ENCODE results near the gene CACNA1C.

The CACNA1C gene

DNA sequence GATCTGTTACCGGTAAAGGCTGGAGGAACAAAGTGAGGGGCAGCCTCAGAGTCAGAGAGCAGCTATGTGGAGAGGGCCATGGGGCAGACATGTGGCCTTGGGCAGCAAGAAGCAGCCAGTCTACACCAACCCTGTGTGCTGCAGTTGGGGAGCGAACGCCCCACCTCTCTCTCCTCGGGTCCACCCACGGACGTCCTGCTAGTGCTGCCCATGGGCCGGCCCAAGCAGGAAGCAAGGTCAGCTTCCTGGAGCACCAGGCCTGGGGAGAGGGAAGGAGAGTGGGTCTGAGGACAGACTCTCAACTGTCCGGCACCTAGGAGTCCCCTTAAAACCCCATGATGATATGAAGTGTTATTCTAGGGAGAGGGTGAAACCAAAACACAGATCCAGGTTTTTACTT is 487.2 kb downstream of the CACNA1C start:
- no peak for DNase-seq

DNA sequence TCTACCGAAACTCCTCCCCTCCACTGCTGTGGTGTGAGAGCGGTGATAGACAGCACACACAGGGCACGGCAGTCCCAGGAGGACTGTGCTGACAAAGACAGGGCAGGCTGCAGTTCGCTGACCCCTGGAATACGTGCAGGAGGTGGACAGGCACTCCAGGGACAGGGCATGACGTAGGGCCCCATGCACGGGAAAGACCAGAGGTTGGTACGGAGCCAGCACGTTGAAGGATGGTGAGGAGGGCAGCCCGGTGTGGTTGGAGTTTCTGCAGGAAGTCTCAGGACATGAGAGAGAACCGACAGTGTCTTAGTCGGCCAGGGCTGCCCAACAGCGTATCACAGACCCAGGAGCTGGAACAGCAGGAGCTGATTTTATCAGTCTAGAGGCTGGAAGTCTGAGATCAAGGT is 487.8 kb downstream of the CACNA1C start:
- no peak for DNase-seq

DNA sequence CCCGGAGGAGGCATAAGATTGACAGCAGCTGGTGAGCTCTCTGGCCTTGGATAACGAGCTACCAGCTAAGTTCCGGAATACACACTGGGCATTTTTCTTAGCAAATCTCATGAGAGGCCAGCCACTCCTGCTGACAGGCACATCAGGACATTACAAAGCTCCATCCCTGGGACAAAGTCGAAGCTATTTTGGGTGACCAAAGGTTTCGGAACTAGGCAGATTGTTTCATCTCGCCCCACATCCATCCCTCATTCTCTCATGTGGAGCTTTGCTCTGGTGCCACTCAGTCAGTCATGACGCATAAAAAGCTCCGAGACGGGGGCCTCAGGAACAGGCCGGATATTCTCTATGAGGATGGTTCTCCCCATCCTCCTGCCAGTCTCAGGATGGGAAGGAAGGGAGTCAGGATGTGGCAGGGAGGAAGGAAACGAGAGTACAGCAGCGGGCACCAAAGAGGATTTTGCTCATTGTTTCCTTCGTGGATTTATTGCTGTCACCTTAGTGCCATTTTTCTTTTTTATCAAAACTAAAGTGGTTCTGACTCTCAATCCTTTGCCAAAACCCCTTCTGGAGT is 488.9 kb downstream of the CACNA1C start:
- DNase-seq: no peak

DNA sequence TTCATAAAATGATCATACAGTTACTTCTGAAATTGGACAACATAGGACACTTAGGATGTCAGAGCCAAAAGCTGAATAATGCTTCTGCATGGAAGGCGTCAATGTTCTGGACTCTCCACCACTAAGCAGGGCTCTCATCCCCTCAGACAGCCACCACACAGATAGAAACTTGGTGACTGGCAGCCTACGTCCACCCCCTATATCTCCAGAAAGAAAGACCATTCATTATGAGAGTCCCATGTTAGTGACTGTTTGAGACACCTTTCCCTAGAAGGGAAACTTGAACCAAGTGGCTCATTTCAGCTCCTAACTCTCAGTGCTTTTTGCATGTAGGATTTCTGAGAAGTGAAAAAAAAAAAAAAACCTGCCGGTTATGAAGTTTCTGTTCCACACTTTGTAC is 491.0 kb downstream of the CACNA1C start:
- DNase-seq: no peak

DNA sequence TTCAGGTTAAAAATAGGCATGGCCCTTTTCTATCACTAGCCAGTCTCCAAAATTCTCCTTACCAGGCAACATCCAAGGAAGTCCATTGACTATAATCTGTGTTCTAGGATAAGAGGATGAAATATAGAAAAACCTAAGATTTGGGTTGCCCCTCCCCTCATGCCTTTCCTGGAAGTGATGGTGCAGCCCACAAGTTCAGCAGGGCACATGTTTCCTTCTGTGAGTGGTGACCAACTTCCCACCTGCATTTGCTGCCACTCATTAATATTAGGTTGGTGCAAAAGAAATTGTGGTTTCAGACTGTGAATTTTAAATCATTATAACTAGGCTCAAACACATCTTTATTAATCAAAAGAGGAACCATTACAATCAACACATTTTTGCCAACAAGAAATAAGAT is 491.4 kb downstream of the CACNA1C start:
- no peak for DNase-seq

DNA sequence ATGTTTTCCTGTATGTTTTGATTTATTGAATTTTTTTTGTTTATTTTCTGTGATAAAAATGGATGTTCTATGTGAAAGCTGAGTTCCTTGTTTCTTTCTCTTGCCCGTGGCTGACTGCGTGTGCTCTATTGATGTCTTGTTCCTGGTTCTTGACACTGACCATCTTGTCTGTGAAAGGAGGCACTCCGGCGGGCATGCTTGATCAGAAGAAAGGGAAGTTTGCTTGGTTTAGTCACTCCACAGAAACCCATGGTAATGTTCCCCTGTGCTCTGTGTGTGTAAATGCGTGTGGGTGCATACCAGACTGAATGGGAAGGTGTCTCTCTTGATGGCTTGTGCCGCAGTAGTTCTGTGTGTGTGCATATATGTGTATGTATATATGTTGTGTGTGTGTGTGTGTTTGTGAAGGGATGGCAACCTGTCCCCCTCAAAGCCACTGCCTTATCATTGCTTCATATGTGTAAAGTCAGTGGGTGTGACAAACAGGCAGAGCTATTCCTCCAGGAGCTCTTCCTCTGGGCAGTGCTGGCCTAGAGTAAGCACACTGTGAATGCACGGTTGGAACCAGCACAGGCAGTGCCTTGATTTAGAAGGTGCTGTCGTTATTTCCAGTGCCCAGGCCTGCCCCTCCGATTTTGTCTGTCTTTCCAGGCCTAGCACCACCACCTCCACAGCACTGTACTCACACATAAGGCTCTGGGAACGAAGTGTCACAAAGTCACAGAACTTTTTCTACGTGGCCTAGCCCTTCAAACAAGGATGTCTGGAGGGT is 494.7 kb downstream of the CACNA1C start:
- DNase-seq: no peak

DNA sequence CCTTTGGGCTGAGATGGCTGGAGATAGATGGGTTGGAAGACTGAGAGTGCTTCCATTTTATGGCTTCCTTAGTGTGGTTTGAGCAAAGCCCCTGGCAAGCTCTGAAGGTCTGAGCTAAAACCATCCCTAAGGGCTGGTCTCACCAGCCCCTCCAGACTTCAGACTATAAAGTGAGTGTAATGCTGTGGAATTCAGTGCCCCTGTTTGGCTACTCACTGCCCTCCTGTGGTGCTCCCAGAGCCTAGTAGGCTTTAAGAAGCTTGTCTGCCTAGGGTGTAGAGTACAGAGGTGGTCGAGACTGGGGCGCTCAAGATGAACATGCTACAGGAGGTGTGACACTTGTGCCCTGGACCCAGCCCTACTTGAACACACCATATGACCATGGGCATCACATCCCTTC is 495.3 kb downstream of the CACNA1C start:
- no peak for DNase-seq

DNA sequence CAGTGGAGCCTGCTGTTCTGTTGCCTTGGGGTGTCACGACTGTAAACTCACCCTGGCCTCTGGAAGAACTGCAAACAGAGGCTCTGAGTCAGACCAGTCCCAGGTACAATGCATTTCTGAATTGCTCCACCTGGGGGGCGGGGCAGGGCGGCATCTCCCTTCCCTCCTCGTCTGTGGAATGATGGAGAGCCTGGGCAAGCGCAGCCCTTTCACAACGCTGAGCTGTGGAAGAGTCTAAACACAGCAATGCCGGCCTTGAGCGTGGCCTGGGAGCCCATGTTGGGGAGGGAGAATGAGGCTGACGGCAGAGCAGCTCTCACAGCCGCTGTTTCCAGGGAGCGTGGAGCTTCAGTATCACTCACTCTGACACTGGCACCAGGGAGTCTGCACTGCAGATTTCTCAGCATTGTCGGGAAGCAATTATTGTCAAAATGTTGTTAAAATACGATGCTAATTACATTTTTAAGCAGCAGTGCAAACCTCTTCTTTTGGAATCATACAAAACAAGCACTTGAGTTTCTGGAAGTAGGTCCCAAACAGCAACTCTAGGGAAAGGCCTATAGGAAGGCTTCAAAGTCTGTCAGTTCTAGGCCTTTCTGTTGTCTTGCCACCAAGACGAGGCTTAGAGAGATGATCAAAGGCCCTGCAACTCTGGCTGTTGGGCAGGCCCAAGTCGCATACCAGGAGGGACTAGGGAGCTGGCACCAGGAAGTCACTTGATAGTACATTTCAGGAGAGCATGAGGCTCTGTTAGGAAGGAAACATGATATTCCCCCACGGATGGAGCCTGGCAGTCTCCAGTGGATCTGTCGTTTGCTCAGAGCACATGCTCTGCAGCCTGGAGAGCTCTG is 498.0 kb downstream of the CACNA1C start:
- DNase-seq: no peak

DNA sequence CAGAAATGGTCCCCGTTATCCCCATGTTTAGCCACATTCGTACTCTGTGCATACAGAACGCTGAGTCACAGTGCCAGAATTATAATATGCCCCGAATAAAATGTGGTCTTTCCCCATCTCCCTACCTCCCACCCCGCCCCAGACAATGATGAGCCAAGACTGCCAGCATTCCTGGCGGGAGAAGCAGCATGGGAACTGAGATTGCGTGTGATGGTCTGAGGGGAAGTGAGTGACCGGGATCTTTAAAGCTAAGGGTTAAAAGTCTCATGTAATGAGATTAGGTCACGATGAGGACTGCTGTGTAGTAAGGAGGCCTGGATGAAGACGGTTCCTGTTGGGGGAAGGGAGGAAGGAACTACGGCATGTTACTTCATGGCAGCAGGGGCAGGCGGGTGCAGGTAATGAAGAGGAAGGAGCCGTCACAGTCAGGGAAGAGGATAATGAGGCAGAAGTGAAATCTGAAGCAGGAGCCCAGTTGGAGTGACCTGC is 498.7 kb downstream of the CACNA1C start:
- DNase-seq: no peak

DNA sequence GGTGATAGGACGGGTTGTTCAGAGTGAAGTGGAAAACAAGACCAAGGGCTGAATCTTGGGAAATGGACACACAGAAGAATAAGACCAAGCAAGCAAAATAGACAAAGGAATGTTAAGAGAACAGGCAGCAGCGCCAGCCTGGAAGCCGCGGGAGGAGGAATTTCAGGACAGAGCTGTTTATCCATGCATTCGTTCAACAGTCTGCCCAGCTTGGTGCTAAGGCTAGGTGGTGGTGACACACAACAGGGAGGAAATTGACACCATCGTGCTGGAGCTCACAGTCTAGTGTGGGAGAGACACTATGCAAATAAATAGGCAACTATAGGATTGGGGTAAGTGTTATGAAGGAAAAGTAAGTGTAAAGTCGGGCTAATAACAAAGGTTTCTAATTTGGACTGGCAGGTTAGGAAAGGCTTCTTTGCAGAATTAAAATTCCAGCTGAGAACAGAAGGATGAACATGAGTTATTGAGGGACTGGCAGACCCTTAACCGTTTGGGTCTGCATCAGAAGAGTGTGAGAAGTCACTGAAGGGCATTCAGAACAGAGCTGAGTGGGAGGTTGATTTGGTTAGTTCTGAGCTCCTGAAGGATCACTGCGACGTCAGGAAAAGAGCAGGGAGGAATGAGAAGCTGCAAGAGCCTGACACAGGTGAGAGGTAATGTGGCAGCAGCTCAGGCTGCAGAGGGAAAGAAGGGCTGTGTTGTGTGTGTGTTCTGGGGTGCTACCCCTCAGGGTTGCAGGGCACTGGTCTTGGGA is 499.4 kb downstream of the CACNA1C start:
- DNase-seq: no peak

DNA sequence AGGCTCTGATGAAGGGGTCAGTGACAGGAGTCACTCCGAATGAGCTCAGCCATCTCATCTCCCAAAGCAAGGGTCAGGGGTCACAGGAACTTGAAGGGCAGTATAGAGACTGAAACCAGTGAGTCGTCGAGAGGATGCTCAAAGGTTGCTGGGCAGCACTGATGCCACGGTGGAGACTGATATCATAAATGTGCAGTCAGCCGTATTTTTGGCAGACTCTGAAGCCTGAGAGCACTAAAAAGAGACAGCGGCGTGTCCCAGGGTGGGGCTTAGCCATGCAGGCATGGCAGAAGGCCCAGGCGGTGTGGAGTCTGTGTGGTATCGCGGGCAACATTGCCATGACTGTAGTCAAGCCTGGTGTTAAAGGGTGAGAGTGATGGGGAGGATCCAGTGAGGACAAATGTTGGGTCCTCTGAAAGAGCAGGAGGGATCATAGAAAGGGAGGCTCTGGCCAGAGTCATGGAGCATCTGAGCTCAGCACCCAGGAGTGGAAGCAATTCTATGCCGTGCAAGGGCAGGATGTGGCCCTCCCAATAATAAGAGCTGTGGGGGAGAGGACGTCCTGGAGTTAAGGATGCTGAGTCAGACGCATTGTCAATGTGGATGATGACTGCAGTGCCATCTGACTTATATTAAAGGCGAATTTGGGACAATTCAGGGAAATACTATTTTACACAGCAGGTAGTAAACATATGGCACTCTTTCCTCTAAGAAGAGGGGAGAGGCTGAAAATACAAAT is 500.8 kb downstream of the CACNA1C start:
- DNase-seq: no peak

DNA sequence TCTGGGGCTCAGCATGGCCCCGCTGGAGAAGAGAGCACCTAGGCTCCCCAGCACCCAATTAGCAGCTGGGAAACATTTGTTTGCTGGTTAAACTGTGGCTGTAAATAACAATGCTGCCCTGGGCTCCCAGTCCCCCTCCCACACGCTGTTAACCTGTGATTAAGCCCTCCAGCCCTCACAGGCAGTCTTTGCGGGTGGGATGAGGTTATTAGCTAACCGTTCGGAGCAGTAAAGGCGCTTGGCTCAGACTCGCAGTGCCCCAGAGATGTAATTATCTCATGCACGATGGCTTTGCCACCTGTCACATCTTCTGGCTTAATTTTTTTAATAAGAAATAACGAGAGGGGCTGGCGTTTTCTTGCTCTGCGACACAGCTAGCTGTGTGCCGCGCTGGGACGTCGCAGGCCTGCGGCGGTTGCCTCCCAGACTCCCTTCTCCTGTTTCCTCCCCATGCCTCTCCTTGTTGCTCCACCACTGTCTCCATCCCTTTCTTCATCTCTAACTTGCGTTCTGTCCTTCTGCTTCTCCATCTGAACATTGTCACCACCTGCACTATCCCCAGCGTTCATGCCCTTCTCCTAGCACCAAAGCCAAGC is 502.8 kb downstream of the CACNA1C start:
- DNase-seq: no peak

DNA sequence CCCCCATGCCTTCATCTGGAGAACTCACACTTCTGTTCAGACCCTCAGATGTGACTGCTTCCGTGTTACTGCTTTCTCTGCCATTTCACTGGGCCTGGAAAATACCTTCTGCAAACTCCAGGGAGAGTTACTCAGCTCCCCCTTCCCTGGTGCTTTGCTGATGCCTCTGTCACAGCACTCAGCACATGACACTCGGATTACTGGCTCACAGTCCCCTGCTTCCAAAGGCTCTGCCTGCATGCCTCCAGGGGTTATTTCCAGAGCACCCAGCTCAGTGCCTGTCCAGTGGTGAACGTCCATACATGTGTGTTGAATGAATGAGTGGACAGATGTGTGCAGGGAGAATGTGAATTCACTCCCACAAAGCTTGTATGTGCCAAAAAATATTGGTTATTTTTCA is 504.8 kb downstream of the CACNA1C start:
- no peak for DNase-seq

DNA sequence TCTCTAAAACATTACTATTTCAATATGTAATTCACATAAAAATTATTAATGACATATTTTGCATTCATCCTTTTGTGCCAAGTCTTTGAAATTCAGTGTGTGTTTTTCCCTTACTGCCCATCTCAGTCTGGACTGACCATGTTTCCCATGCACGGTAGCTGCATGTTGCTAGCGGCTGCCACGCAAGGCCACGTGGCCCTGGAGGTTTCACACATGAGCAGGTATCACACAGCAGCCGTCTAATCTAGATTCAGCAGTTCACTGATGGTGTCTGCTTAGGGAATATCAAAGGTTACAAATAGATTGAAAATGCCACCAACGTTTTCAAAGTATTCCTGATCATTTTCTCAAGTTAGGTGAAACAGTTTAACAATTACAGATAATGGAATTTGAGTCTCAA is 507.1 kb downstream of the CACNA1C start:
- DNase-seq: no peak

DNA sequence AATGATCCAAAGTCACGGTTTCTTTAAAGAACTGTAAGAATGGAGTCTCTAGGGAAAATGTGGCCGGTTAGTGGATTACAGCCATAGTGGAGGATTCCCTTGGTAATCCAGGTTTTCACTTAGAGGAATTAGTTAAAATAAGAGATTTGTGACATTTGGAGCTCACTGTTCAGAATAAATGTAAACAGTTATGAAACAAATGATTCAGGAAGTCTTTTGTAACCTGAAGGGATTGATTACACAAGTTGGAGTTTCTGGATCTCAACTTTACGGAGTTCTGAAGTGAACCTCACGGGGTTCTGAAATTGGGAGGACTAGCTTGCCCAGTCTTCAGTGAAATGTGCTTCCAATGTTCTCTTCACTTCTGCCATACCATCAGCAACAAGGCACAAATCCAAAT is 507.6 kb downstream of the CACNA1C start:
- no peak for DNase-seq

DNA sequence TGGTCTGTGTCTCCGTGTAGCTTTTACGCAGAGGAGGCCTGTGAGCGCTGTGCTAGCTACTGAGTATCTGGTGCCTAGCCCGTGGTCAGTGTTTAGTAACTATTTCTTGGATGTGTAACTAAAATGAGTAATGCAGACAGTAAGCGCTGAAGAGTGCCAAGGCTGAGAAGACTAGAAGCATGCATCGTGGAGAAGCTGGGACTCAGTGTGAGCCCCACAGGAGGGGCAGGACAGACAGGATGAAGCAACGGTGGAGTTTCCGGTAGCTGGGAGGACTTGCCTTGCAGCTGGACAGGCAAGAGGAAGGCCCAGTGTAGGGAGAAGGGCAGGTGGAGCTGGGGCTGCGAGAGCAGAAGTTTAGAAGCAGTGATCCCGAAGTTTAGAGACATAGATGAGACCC is 508.6 kb downstream of the CACNA1C start:
- DNase-seq: no peak

DNA sequence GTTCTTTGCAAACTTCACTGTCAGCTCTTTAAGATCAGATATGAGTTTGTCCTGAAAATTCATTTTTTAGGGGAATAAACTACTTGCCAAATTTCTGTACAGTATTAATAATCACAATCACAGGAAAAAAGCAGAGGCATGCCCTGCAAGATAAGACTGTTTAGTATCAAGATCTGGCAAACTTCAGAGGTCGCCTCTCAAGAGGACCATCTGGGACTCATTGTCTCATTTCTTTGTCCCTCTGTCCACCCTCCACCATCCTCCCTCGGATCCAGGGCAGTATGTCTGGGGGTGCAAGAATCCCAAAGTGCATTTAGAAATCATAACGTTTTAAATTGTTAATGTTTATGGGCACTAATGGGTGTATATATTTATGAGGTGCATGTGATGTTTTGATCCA is 509.6 kb downstream of the CACNA1C start:
- no peak for DNase-seq

DNA sequence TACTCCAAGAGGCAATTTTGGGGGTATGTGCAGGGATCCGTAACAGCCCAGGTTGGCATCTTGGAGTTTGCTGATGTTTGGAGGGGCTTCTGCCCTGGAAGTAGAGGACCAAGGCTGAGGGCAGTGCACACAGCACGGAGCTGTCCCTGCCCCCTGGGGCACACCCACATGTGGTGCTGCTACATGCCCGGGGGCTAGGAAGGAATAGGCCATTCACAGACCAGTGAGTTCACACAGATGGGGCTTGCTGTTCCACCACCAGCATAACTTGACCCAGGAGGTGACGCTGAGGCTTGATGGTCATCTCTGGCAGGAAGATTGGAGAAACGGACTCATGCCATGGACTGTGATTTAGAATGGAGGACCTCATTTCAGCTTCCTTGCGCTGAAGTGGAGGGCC is 510.9 kb downstream of the CACNA1C start:
- no peak for DNase-seq

DNA sequence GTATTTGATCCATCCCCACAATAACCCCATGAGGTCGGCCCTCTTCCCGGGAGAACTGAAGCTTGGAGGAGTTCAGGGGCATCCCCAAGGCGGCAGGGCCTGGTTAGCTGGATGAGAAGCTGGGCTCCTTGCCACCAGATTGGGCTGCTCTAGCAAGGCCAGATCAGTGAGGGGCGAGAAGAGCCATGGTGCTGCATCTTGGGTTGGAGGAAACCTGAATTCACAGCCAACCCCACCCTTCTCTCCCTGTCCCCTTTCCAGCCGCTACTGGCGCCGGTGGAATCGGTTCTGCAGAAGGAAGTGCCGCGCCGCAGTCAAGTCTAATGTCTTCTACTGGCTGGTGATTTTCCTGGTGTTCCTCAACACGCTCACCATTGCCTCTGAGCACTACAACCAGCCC is 513.4 kb downstream of the CACNA1C start:
- no peak for DNase-seq

DNA sequence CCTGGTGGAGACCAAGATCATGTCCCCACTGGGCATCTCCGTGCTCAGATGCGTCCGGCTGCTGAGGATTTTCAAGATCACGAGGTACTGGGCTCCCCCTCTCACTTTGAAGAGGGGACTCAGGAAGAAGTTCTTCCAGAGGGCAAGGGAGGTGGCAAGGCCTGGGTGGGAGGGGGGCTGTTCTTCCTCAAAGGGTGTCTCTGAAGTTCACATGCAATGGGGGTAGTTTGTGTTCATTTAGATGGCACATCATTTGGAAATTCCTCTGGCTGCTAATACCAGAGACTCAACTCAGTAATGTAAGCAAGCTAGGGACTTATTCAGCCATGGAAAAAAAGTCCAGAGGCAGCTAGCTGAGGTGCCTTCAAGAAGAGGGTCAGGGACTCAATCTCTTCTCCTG is 514.9 kb downstream of the CACNA1C start:
- no peak for DNase-seq

DNA sequence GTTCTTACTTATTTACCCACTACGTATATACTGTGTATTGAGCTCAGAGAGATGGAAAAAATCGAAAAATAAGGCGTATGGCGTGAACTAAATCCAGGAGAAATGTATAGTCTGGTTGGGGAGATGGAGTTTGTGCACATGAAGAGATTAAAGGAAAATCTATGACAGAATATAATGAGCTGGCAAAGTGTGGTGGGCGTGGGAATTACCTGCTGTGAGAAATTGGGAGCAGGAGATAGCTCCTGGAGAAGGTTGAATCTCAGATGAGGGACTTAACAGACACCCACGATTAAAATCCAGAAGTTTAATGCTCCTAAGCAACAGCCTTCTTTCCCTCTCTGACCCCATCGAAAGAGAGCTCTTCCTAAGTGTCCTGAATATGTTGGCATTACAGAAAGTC is 517.8 kb downstream of the CACNA1C start:
- DNase-seq: no peak

DNA sequence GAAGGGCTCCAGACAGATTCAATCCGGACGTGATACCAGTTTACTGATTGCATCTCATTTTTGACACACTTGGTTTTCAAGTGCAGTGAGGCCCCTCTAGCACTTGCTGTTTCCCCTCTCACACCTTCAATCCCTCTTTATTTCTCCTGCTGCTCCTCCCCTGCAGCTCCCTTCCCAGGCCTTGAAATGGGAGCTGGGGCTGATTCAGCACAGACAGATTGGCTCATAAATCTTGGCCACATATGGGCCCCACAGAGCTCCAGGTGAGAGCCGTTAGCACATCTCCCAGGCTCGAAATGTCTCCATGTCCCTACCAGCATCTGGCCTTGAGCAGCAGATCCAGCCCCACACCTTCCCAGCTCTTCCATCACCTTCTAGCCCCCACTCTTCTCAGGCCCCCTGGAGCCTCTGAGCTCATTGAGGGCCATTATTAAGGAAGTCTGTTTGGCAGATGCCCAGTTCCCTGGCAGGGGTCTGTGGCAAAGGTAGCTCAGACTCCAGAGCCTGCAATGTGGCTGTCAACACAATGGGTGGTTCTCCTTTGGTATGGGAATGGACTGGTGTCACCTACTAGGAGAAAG is 521.7 kb downstream of the CACNA1C start:
- DNase-seq: no peak

Data from activated naive CD4-positive, alpha-beta T cell treated with Interleukin-2 at 50 U/mL for 16 hours (primary cell).